HepG2 (cell line): ENCODE measurements around the gene TSPAN8. TPM values are rescaled to one million over a fixed set of nuclear protein-coding genes. Genes with fewer than 3 reads are reported as not detected.

Experiments used
- AGO2 ChIP-seq: fragments of 200-400 bp; formaldehyde crosslinking; optimal IDR thresholded peaks from 2 replicates; pipeline ENCODE3; 2017; ENCODE audit warnings: mild to moderate bottlenecking, low read depth, low read length, moderate library complexity
- ATF7 ChIP-seq, 2 experiments: fragments of 450-650 bp in 1 of 2; sonication (generic) in 1 of 2; formaldehyde crosslinking in 1 of 2; IDR thresholded peaks; 2 replicates each; pipeline versions ENCODE4 v1.4.0 to v1.6.1; 2016 to 2020; ENCODE audit warnings: antibody characterized with exemption in 1 of 2, mild to moderate bottlenecking in 1 of 2, missing genetic modification reagents in 1 of 2
- CERS6 ChIP-seq: sonication (generic); formaldehyde crosslinking; IDR thresholded peaks from 2 replicates; pipeline ENCODE4 v1.5.0; 2020; ENCODE audit warnings: missing genetic modification reagents
- CSRNP1 ChIP-seq: sonication (generic); formaldehyde crosslinking; IDR thresholded peaks from 2 replicates; pipeline ENCODE4 v1.8.1; 2023; ENCODE audit warnings: mild to moderate bottlenecking, missing genetic modification reagents
- DBP ChIP-seq: sonication (generic); formaldehyde crosslinking; IDR thresholded peaks from 2 replicates; pipeline ENCODE4 v1.4.0; 2020; ENCODE audit warnings: missing genetic modification reagents; ENCODE audit errors: not compliant biosample characterization
- EED ChIP-seq: sonication (generic); formaldehyde crosslinking; IDR thresholded peaks from 2 replicates; pipeline ENCODE4 v1.5.0; 2020; ENCODE audit warnings: mild to moderate bottlenecking, missing genetic modification reagents
- FOXA1 ChIP-seq, 2 experiments: fragments of 450-650 bp in 1 of 2; sonication (generic) in 1 of 2; formaldehyde crosslinking in 1 of 2; IDR thresholded peaks; 2 replicates each; pipeline versions ENCODE4 v1.4.0 to v1.6.1; 2016 to 2020; ENCODE audit warnings: missing genetic modification reagents in 1 of 2
- FOXA3 ChIP-seq: IDR thresholded peaks from 2 replicates; pipeline ENCODE4 v1.6.1; 2016; ENCODE audit warnings: missing genetic modification reagents, missing compliant biosample characterization
- HMG20A ChIP-seq: IDR thresholded peaks from 2 replicates; pipeline ENCODE4 v1.6.1; 2016; ENCODE audit warnings: borderline replicate concordance
- IRF2 ChIP-seq: IDR thresholded peaks from 2 replicates; pipeline ENCODE4 v1.6.1; 2018; ENCODE audit warnings: missing genetic modification reagents, missing compliant biosample characterization
- IRX3 ChIP-seq: sonication (generic); formaldehyde crosslinking; IDR thresholded peaks from 2 replicates; pipeline ENCODE4 v1.8.1; 2023; ENCODE audit warnings: mild to moderate bottlenecking, low read depth, missing genetic modification reagents, borderline replicate concordance
- RORA ChIP-seq: sonication (generic); formaldehyde crosslinking; IDR thresholded peaks from 2 replicates; pipeline ENCODE4 v1.5.0; 2020; ENCODE audit warnings: mild to moderate bottlenecking, missing genetic modification reagents, moderate library complexity
- THAP8 ChIP-seq: sonication (generic); formaldehyde crosslinking; IDR thresholded peaks from 2 replicates; pipeline ENCODE4 v1.5.1; 2020; ENCODE audit warnings: missing genetic modification reagents, mild to moderate bottlenecking, borderline replicate concordance
- U2AF1 ChIP-seq: fragments of 200-400 bp; formaldehyde crosslinking; optimal IDR thresholded peaks from 2 replicates; pipeline ENCODE3; 2017; ENCODE audit warnings: mild to moderate bottlenecking, low read depth, low read length
- ZBTB20 ChIP-seq: sonication (generic); formaldehyde crosslinking; IDR thresholded peaks from 2 replicates; pipeline ENCODE4 v1.8.1; 2023; ENCODE audit warnings: missing genetic modification reagents, low read depth, mild to moderate bottlenecking, borderline replicate concordance
- ZBTB37 ChIP-seq: sonication (generic); formaldehyde crosslinking; IDR thresholded peaks from 2 replicates; pipeline ENCODE4 v1.4.0; 2020; ENCODE audit warnings: mild to moderate bottlenecking, missing genetic modification reagents
- ZKSCAN5 ChIP-seq: sonication (generic); formaldehyde crosslinking; IDR thresholded peaks from 2 replicates; pipeline ENCODE4 v1.5.1; 2020; ENCODE audit warnings: mild to moderate bottlenecking, missing genetic modification reagents
- ZNF296 ChIP-seq: sonication (generic); formaldehyde crosslinking; conservative IDR thresholded peaks from 2 replicates; pipeline ENCODE4 v1.5.0; 2020; ENCODE audit warnings: mild to moderate bottlenecking, missing genetic modification reagents
- ZNF557 ChIP-seq: sonication (generic); formaldehyde crosslinking; IDR thresholded peaks from 2 replicates; pipeline ENCODE4 v1.4.0; 2020; ENCODE audit warnings: missing genetic modification reagents
- ZNF841 ChIP-seq: sonication (generic); formaldehyde crosslinking; IDR thresholded peaks from 2 replicates; pipeline ENCODE4 v1.8.1; 2023; ENCODE audit warnings: missing genetic modification reagents, borderline replicate concordance
- polyA plus RNA-seq, 8 experiments: library from polyadenylated mRNA; depleted of rRNA in 3 of 8; stranded (reverse) in 7 of 8; unstranded in 1 of 8; fragments of >200 nt; fragmentation: Illumina TruSeq in 4 of 8; extraction: Trizol in 4 of 8; gene quantifications; 2 replicates each; pipeline versions ENCODE4 v1.2.1 to v1.2.3, GENCODE V29; 2011 to 2016; ENCODE audit warnings: low read depth in 4 of 8, missing spikeins in 1 of 8, mixed read lengths in 1 of 8; ENCODE audit not compliant: insufficient read depth in 1 of 8
- total RNA-seq, 5 experiments: library from RNA; depleted of rRNA; stranded (reverse); fragments of >200 nt; fragmentation: Illumina TruSeq; extraction: Trizol; gene quantifications; 2 replicates each; pipeline ENCODE4 v1.2.3, GENCODE V29; 2016; ENCODE audit warnings: low read depth in 1 of 5
- TF ChIP-seq, protein P1 (sequence below): sonication (generic); formaldehyde crosslinking; IDR thresholded peaks from 2 replicates; pipeline ENCODE4 v1.4.0; 2020; ENCODE audit warnings: missing genetic modification reagents

The TSPAN8 gene
- total and polyA plus RNA-seq, 2 of the 13 experiments (the other 11 are each of a cell fraction or from before 2014, with no cell fraction given): 3.4 to 3.9 TPM

DNA sequence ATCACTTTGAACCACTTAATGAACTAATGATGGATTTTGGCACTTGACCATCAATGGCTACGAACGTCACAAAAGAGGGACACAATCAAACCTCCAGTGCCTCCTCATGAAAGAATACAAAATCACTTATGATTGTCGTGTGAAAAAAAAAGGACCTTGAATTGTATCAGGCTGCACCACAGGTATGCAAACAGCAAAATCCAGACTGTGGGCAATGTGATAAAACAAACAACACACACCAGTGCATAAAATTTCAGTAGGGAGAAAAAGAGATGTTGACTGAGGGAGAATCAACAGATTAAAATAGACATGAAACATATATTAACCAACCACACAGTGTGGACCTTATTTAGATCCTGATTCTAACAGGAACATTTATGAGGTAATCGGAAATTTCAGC is 2.6 kb downstream of the TSPAN8 start (continued):
- no peak for TF ChIP-seq ZNF841 (CRISPR knock-in tag)
- no peak for TF ChIP-seq AGO2
- peak; percentile 50; the same call in 1 of the 2 replicates for TF ChIP-seq FOXA1 (IDR thresholded peaks at IDR 0.05)
- peak; percentile 72 for TF ChIP-seq FOXA1 (CRISPR knock-in tag; IDR thresholded peaks at IDR 0.05)
- TF ChIP-seq RORA (CRISPR knock-in tag): no peak
- no peak for TF ChIP-seq ZBTB20
- TF ChIP-seq ZNF557 (CRISPR knock-in tag): no peak
- no peak for TF ChIP-seq ZNF296
- TF ChIP-seq, protein P1, sequence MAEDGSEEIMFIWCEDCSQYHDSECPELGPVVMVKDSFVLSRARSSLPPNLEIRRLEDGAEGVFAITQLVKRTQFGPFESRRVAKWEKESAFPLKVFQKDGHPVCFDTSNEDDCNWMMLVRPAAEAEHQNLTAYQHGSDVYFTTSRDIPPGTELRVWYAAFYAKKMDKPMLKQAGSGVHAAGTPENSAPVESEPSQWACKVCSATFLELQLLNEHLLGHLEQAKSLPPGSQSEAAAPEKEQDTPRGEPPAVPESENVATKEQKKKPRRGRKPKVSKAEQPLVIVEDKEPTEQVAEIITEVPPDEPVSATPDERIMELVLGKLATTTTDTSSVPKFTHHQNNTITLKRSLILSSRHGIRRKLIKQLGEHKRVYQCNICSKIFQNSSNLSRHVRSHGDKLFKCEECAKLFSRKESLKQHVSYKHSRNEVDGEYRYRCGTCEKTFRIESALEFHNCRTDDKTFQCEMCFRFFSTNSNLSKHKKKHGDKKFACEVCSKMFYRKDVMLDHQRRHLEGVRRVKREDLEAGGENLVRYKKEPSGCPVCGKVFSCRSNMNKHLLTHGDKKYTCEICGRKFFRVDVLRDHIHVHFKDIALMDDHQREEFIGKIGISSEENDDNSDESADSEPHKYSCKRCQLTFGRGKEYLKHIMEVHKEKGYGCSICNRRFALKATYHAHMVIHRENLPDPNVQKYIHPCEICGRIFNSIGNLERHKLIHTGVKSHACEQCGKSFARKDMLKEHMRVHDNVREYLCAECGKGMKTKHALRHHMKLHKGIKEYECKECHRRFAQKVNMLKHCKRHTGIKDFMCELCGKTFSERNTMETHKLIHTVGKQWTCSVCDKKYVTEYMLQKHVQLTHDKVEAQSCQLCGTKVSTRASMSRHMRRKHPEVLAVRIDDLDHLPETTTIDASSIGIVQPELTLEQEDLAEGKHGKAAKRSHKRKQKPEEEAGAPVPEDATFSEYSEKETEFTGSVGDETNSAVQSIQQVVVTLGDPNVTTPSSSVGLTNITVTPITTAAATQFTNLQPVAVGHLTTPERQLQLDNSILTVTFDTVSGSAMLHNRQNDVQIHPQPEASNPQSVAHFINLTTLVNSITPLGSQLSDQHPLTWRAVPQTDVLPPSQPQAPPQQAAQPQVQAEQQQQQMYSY (CRISPR knock-in tag): no peak
- TF ChIP-seq EED (CRISPR knock-in tag): no peak
- 0 out of 2 replicates have a peak, but pooled peaks have one; percentile 18 for TF ChIP-seq HMG20A (CRISPR knock-in tag)
- TF ChIP-seq DBP (CRISPR knock-in tag): no peak
- TF ChIP-seq ZKSCAN5 (CRISPR knock-in tag): no peak
- TF ChIP-seq ZBTB37 (CRISPR knock-in tag): no peak
- peak; percentile 53; the same call in 1 of the 2 replicates for TF ChIP-seq FOXA3
- TF ChIP-seq IRX3 (CRISPR knock-in tag): no peak
- no peak for TF ChIP-seq CERS6 (CRISPR knock-in tag)
- no peak for TF ChIP-seq ATF7 (IDR thresholded peaks at IDR 0.05)
- TF ChIP-seq ATF7 (CRISPR knock-in tag; IDR thresholded peaks at IDR 0.05): no peak
- TF ChIP-seq IRF2 (CRISPR knock-in tag): 0 out of 2 replicates have a peak, but pooled peaks have one; percentile 27
- TF ChIP-seq THAP8 (CRISPR knock-in tag): no peak
- TF ChIP-seq U2AF1: no peak
- no peak for TF ChIP-seq CSRNP1
